ENCODE data around the gene SP6.
A peak's percentile ranks its signal among the peaks of the same experiment; 100 is the strongest.

SP6 gene
- total RNA-seq = 0 to 0.39 (median 0.11) reads per million in 3 experiments

DNA sequence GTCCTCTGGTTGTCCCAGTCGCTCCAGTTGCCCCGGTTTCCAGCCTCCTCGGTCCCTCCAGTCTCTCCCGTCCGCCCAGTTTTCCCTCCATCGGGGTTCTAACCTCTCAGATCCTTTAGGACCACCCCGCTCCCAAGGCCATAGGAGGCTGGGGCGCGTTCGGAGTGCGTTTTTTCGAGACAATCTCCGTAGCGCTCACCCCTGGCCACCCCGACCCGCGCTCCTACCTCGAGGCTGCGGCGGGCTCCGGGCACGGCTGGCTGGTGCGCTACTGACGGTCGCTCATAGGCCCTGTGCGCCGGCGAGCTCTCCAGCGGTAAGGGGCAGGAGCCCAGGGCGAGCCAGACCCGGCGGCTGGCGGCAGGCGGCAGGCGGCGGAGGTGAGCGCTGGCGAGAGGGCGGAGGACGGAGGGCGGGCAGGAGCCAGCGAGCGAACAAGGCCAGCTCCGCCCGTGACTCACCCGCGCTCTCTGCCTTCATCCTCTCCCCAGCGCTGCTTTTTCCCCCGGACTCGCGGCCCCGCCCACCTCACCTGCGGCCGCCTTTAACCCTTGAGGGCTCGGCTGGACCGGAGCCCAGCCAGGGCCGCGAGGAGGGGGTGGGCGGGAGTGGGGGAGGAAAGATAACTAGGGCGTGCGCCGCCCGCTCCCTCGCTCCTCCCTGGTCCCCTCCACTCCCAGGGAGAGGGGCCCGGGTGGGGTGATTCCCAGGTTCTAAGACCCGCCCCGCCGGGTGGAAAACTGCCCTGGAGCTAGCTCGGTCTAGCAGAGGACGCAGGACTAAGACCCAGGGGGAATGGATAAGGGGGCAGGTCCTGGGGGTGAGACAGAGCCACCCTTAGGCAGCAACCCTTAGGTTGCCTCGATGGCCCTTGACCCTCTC, at the start of gene SP6:
Gene SP6 (minus strand): TSS at position 472 of the 882 bp plus-strand sequence. CDS start 2,734 bp downstream, outside the sequence.
- DNase-seq = peak; percentile 37

DNA sequence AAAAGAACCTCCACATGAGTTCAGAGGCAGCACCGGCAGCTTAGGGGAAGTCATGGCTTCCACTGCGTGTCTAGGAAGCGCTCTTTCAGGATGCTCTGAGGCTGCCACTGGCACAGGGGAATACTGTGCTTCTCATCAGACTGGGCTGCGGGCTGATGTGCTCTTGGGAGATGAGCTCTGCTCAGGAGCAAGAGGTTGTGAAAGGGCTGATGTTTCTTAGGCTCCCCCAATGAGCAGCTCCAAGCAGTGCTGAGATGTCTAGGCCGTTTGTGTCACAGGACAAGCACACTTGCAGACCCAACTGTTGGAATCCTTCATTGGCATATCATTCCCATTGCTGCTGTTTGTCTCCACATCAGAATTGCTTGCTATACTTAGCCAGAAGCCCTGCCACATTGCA, 48.7 kb upstream of the SP6 start:
- no peak for DNase-seq

DNA sequence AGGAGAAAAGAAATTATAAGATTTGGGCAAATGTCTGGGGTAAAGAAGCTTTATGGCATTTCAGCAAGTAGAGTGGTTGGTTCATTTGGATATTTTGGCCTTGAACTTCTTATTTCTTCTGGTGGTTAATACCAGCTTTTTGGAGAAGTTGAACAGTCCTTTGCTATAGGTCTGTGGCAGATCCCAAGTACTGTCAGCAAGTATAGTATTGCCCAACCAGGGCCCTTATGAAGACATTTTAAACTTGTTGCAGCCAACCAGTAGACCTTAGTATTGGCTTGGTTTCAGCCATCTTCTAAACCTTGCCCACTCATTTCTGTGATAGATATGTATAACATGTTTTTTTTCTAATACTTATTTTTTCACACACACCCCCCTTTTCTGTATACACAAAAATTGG, 47.3 kb upstream of the SP6 start:
- no peak for DNase-seq

DNA sequence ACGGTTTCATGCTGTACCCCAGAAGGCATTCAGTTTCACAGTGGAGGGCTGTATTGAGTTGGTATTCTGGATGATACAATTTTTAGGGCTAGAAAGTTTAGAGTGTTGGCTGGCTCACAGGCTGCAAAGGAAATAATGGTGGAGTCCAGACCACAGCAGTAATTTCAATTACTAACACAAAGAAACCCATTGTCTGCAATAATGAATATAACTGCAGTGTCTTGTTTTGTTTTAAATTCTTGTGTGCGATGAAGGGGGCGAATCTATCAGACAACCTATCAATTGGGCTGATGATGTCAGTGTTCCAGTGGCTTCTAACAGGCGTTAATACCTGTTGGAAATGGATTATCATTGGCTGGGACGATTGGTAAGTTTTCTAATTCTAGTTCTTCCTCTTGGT, 46.6 kb upstream of the SP6 start:
- no peak for DNase-seq

DNA sequence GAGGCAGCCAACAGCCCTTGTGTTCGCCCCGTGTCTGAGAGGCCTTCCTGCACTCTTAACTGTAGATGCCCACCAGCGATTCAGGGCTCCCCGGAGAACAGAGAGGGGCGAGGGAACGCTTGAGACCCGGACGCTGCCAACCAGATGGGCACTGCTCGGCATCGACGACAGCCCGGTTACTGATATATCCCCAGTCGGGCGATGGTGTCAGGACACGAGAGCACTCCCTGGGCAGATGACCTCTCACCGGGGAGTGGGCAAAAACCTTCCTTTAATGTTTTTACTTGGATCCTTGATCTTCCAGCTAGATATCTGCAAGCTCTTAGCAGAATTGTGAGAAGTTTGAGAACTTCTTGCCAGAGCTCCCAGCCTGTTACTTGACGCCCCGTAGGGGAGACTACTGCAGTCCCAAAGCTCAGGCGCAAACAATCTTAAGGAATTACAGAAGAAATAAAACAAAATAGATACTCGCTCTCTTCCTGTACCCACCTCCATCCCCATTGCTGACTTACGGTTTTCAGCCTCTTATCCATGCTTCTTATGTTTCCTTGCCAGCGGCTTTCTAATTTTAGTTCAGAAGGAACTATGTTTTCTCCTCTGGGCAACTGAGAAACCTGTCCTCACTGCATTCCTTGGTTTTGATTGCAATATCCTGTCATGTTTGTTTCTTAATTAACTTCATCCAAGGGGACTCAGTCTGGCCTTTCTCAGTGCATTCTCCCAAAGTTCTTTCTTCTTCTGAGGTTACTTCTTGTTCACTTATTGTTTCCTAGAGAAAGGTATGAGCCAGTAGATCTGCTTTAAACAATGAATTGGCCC, 45.9 kb upstream of the SP6 start:
- DNase-seq = no peak

DNA sequence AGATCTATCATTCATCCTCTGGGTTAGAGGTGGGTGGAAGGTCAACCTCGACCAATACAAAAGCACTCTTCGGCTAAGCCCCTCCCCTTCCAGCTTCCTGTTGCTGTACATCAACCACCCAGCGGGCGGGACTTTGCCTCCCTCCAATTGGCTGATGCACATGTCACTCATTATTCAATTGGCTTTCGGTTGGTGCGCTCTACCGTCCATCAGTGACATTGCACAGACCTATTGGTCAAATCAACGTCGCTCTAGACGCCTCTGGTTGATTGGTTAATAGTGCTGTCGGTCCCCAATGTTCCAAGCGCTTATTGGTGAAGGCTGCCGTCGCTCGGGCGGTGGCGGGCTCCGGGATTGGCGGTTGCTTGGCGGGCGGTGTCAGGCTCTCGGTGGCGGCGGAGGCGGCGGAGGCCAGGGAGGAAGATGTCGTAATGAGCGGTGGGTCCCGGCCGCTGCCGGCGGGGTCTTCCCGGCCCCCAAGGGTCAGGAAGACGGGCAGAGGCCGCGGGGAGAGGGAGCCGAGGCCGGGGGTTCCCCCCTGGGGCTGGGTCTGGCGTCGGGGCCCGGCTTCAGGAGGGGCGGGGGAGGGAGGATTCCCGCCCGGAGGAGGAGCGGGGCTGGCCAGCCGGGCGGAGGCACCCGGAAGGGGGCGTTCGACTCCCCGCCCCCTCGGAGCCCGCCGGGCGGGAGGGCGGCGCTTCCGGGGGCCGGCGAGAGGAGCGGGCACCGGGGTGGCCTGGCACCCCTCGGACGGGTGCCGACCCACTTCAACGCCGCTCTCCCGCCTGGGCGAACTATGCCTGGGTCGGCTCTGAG, 45.1 kb upstream of the SP6 start, which contains the start of gene SP2:
Gene SP2 (plus strand): TSS at position 381 of the 816 bp plus-strand sequence. CDS start 51 bp downstream, at position 432.
- peak; percentile 100 for DNase-seq

DNA sequence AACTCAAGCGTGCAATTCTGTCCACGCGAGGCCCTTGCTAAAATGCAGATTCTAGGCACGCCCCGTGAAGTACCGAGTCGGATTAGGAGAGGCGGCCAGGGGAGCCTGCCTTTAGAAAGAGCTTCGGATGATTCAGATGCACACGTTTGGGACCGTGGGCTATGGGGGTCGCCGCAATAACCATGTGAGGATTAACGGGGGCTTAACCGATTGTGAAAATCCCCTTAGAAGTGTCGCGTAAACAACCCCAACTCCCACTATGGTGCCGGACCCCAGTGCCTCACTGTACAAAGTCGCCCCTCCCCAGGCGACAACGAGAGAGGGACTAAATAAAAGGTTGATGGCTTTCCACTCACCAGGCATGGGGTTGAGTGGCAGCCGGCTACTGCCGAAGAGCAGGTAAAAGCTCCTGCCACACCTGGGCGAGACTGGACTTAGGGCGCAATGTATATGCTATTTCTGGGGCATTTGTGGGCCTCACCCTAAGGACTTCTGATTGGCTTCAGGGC, 44.4 kb upstream of the SP6 start:
- DNase-seq = no peak

DNA sequence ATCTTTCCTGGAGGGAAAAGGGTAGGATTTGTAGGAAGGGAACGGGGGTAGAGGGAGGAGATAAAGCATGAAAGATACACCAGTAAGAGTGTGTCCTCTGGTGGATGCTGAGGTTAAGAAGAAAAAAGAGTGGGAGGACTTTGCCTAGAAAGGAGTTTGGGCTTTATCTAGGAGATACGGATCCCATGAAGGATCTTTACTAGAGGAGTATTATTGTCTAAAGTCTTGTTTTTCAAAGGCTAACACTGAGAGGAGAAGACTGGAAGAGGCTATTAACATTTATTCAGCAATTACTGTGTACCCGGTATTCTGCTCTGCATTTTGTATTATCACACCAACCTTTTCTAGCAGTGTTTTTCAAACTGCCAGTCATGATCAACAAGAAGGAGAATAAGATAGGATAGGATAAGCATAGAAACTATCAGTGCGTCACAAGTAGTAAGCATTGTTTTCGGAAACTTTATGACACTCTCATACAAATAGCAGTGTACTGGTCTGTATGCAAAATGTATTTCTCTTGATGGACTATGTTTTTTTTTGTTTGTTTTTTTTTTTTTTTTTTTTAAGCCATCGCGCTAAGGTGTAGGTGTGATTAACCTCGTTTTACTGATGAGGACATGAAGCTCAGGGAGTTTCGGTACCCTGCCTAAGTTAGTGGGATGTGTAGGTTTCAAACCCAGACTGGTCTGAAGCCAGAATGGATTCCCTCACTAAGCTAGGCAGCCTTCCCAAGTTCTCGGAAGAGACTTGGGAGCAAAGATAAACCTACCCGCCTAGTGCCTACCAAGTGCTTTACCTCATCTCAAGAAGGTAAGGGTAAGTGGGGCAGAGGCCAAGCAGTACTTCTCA, 43.8 kb upstream of the SP6 start:
- no peak for DNase-seq

DNA sequence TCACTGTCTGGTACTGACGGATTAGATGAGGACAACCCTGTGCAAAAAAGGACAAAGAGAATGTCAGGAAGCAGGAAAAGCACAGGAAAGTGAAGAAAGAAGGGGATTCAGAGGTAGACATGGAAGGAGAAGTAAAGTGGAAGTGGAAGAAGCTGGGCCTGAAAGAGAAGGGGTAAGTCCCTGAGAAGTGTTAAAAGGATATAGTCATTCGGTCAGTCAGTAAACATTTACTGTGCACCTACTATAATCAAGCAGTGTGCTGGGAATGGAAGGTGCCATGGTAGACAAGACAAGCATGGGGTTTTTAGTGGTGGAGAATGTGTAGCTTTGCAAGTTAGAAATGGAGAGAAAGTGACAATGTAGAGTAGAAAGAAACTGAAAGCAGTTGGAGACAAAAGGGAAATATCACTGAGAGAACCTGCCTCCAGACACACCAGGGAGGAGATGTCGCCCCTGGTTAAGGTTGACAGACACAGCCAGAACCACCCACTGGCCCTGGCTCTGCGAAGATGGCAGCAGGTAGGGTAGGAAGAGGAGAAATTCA, 40.7 kb upstream of the SP6 start:
- no peak for DNase-seq

DNA sequence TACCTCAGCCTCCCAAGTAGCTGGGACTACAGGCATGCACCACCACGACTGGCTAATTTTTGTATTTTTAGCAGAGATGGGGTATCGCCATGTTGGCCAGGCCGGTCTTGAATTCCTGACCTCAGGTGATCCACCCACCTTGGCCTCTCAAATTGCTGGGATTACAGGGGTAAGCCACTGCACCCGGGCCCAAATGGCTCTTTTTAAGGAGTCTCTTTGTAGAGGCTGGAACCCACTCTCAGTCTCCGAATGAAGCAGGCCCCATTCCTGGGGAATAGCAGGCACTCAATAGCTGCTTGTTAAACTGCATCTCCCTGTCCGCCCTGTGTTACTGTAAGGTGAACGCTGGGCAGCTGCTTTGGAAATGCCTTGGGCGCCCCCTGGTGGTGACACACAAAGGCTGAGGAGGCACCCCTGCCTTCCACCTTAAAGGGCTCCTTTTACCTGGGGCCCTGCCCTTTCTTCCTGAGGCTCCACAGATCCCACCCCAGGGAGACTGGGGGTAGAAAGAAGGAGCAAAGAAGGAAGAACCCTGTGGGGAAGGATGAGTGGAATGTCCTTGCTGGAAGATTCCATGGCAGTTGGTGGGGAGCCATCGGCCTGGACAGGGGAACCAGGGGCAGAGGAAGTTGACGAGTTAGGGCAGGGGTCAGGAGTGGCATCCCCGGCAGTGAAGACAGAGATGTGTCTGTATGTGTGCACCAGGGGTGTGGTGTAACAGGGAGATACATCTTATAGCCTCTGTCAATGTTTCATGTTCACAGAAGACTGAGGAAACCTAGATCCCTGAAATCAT, 39.0 kb upstream of the SP6 start:
- DNase-seq = peak; percentile 83

DNA sequence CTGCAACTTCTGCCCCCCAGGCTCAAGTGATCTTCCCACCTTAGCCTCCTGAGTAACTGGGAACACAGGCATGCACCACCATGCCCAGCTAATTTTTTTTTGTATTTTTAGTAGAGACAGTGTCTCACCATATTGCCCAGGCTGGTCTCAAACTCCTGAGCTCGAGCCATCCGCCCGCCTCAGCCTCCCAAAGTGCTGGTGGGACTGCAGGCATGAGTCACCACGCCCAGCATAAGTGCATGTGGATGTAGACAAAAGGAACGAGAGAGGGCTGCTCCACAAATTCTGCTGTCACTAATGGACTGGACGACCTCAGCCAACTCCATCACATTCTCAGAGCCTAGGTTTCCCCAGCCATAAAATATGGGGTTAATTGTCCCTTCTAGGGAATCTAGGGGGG, 37.3 kb upstream of the SP6 start:
- DNase-seq = no peak

DNA sequence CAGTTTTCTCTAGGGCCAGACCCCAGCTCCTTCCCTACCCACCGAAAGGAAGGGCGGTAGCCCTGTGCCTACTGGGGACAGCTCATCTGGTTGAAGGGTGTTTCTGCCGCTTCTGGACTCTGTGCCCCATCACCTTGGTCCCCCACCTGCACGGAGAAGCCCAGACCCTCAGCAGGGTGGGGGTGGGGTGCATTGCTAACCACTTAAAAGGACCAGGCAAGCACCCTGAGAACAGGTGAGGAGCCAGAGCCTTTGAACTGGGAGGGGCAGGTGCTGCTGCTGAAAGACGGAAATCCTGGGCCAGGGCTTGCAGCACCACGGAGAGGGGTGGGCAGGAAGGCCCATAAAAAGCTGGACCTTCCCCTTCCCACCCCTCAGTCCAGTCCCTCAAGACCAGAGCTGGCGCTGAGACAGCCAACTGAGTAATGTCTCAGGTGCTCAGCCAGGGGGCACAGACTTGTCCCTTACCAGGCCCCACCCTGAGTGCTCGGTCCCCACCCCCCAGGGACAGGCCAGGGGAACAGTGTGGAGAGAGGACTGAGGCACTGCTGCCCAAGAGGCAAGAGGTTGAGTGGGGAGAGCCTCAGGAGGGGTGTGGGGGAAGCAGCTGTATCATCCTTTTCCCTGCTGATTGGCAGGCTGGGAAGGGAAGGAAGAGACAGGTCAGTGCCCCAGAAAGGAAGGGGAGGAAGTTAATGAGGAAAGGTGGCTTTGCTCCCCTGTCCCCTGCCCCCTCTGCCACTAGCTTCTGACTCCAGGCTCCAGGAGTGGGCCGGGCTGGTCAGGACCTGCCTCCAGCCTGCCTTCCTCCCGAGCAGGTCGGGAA, 34.2 kb upstream of the SP6 start:
- peak; percentile 7 for DNase-seq

DNA sequence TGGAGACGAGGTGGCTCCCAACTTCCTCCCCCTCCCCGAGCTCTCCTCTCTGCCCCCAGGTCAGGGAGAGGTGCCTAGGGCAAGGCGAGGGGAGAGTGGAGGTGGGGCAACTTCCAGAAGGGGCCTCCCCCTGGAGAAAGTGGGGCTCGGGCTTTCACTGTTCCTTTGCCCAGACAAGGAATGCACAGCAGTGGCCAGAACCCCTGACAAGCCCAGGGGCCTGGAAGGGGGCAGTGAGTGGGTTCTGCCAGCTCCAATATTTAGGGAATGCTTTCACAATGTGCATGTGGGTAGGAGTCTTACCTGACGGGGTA, 33.4 kb upstream of the SP6 start:
- no peak for DNase-seq

DNA sequence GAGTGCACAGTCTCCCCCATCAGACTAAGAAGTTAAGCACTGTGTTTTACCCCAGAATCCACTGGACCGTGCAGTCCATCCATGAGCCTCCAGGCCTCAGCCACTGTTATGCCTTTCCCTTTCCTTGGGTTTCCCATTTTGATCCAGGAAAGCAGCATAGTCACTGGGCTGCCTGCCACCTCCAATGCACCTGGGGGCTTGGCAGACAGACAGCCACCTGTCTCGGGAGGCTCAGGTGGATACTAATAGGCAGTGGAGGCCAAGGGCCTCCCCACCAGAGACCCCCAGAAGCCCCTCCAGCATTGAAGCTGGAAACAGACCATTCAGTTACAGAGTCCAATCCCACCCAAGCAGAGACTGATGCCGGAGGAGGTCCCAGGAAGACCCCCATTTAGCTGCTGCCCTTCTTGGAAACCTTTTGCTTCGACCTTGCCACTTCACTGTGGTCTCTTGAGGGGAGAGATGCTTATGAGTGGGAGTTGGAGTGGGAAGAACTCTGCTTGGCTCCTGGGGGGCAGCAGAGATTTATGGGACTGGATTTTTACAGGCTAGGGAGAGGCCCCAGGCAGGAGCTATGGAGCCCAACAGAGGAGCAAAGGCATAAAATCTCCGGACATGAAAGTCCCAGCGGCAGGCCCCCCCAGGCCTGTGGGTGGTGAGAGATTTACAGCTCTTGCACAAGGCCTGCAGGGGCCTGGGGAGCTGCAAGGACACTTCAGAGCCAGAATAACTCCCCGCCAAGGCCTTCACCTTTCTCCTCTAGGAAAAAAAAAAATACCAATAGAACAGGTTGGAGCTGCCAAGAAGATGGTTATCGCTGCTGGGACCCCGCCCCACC, 32.8 kb upstream of the SP6 start:
- DNase-seq = no peak

DNA sequence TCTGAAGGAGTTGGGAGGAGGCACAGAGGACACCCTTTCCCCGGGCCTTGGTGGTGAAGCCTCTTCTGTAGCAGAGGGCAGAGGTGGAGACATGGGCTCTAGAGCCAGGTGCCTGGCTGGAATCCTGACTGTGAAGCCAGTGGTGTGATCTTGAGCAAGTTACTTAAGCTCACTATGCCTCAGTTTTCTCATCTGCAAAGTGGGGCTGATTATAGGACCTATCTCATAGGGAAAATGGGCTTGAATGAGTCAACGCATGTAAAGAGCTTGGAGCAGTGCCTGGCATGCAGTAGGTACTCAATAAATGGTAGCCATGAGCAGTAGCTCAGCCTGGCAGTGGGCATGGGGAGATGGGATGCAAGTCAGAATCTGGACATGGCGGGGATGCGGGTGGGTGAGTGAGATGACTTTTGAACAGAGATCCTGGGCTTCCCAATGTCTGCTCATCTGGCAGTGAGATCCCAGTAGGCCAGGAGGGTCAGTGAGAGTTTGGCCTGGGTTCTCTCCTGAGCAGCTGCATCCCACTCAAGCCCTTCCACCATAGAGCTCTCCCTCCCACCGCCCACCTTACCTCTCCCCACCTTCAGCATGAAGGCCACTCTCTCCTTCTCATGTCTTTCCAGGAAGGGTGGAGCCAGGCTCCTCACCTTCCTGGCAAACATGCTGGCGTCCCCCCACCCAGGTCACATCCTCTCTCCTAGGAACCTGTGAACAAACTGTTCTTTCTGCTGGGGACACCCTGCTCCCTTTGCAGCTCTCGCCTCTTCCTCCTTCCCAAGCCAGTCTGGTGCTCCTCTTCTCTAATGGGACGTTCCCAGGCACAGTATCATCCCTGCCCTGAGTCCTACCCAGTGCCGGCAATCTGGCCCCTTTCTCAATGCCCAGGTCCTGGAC, 32.0 kb upstream of the SP6 start:
- no peak for DNase-seq

DNA sequence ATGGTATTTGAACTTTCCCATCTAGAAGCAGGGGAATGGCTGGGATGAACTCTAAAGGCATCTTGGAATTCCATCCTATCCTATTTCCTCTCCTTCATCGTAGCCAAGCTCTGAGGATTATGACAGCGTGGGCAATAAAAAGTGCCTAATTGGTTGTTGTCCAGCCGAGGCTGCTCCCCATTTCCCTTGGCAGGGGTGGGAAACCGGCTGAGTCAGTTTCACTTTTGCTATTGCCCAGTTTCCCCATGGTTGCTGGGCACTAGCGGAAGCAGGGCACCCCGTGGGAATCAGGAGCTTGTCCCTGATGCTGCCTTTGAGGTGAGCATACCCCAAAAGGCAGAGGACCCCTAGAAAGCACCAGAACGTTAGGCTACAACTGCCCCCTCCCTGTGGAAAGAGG, 31.3 kb upstream of the SP6 start:
- DNase-seq = no peak

DNA sequence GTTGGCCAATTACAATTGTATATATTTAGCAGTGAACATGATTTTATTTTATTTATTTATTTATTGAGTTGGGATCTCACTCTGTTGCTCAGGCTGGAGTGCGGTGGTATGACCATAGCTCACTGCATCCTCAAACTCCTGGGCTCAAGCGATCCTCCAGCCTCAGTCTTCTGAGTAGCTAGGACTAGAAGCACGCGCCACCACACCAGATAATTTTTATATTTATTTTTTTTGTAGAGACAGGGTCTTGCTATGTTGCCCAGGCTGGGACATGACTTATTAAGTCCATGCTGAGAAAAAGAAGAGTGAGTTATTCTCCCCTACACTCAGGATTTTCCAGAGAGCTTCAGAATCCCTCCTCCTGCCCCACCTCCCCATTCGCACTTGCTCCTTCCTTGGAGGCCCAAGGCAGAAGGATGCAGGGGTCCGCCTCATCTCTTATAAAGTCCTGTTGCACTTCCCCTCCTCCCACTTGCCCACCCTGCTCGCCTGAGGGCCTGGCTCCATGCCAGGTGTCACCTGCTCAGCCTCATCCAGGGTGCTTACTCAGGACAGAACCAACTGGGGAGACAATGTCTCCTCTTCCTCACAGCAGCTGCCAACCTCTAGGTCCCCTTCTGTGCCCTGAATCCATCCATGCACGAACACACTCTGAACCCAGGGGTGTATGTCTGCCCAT, 29.0 kb upstream of the SP6 start:
- DNase-seq = no peak

All from central memory CD4-positive, alpha-beta T cell (primary cell).